GM12875 (cell line): ENCODE data around the gene CSF2RB.

Experiments used
- H3K4me3 ChIP-seq: one replicate; pipeline ENCODE4 v1.5.1; 2011; ENCODE audit warnings: low read depth, low read length, control low read depth
- TF ChIP-seq, protein P1 (sequence below): IDR thresholded peaks from 2 replicates; pipeline ENCODE4 v1.5.1; 2011; ENCODE audit warnings: low read depth, mild to moderate bottlenecking, control low read depth, inconsistent platforms, low read length, moderate library complexity, borderline replicate concordance; ENCODE audit not compliant: insufficient read depth

Gene CSF2RB

DNA sequence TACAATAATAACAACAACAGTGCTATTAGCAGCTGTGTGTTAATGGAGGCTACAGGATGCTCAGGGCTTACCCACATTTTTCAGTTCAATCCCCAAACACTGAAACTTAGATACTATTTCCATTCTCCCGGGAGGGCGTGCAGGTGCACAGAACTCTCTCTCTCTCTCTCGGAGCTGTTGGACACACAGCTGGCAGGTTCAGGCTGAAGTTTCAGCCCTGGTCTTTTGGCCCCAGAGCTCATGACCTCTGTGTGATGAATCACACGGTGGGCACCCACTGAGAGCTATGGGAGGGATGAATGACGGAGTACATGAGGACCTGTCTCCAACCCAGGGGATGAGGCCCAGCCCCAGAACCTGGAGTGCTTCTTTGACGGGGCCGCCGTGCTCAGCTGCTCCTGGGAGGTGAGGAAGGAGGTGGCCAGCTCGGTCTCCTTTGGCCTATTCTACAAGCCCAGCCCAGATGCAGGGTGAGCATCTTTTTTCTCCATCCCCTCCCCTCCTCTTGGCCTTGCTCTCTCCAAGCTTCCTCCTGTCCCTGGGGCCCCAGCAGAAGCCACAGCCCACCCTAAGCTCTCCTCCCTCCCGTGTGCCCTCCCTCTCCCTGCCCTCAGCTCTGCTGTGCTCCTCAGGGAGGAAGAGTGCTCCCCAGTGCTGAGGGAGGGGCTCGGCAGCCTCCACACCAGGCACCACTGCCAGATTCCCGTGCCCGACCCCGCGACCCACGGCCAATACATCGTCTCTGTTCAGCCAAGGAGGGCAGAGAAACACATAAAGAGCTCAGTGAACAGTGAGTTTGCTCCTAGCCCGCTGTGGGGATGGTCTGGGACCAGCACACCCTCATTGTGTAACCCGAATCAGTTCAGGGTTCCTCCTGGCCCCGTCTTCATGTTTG is 16.9 kb downstream of the CSF2RB start:
- no peak overlapping the region for H3K4me3 ChIP-seq
- TF ChIP-seq, protein P1, sequence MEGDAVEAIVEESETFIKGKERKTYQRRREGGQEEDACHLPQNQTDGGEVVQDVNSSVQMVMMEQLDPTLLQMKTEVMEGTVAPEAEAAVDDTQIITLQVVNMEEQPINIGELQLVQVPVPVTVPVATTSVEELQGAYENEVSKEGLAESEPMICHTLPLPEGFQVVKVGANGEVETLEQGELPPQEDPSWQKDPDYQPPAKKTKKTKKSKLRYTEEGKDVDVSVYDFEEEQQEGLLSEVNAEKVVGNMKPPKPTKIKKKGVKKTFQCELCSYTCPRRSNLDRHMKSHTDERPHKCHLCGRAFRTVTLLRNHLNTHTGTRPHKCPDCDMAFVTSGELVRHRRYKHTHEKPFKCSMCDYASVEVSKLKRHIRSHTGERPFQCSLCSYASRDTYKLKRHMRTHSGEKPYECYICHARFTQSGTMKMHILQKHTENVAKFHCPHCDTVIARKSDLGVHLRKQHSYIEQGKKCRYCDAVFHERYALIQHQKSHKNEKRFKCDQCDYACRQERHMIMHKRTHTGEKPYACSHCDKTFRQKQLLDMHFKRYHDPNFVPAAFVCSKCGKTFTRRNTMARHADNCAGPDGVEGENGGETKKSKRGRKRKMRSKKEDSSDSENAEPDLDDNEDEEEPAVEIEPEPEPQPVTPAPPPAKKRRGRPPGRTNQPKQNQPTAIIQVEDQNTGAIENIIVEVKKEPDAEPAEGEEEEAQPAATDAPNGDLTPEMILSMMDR = no peak

DNA sequence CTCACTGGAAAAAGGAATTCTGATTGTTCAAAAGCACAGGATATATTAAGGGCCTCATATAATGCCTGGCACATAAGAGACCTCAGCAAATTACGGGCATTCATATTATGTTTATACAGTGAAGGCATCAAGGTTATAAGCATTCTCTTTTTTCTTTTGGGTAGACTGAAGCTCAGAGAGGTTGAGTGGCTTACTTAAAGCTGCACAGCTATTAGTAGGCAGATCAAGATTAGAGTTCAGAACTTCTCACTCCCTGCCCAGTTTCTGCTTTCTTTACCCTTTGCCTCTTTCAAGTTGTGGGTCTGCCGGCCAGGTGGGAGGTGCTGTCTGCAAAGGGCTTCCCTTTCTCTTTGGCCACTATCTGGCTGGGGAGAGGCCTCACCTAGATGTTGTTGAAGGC is 18.0 kb downstream of the CSF2RB start:
- H3K4me3 ChIP-seq = no peak overlapping the region
- TF ChIP-seq, protein P1 = no peak

DNA sequence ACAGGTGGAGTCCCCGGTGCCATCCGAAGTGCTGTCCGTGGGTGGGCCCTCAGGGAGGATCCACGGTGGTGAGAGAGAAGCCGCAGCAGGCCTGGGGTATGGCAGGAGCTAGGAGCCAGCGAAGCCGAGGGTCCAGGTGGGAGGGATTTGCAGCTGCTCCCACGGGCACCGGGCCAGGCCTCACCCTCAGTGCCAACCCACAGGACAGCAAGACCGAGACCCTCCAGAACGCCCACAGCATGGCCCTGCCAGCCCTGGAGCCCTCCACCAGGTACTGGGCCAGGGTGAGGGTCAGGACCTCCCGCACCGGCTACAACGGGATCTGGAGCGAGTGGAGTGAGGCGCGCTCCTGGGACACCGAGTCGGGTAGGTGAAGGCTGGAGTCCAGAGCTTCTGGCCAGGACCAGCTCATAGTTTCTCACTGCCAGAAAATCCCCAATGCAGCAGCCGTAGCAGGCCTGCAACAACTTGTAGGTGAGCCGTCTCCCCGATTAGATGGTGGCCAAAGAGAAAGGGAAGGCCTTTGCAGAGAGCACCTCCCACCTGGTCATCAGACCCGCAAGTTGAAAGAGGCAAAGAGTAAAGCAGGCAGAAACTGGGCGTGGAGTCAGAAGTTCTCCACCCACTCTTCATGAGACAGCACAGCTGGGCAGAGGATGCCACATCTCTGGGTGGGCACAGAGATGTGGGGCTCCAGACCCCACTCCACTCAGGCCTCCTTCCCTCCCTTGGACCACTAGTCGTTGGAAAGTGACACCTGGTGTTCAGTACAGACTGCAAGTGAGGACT is 20.4 kb downstream of the CSF2RB start:
- TF ChIP-seq, protein P1 = no peak
- H3K4me3 ChIP-seq = no peak overlapping the region

DNA sequence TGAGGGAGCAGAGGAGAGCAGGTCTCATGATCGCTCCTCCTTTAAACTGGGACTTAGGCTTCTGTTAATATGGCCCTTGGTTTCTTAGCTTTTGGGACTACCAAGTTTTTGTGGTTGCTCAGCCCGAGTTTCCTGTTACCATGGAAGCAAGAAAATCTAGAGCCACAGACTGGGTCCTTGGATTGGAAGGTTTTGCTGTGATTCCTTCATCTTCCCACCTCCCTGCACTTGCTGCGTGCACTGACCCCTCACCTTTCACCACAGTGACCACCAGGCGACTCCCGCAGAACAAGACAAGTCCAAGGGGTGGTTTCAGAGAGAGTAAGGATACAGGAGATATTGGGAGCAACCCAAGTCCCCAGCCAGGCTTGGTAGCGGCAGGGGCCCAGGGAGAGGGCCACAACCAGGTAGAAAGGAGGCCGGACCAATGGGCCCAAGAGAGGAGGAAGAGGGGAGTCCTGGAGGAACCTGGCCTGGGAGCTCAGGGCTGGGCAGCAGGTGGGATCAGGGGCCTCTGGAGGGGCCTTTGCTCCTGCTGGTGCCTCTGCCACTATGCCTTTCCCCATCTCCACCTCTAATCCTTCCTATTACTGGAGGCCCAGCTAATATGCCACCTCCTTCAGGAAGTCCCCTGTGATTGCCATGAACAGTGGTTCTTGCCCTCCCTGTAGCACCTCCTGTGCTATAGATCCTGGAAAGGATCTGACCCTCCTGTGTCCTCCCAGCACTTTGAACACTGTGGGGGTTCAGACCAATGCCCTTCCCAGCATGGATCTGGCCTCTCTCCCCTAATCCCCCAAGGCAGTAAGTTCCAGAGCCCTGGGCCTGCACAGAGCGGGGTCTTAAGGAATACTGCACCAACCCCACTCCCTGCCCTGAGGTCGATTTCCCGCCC is 21.2 kb downstream of the CSF2RB start:
- TF ChIP-seq, protein P1 = no peak
- H3K4me3 ChIP-seq = no peak overlapping the region

DNA sequence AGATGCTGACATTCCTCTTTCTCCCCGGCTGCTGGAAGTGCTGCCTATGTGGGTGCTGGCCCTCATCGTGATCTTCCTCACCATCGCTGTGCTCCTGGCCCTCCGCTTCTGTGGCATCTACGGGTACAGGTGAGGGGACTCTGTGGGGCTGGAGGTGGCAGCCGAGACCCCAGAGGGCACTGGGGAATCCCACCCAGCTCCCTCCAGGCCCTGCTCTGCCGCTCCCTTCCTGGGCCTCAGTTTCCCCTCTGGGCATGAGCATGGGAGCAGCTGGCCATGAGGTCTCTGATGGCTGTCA is 21.8 kb downstream of the CSF2RB start:
- TF ChIP-seq, protein P1 = no peak
- no peak overlapping the region for H3K4me3 ChIP-seq

DNA sequence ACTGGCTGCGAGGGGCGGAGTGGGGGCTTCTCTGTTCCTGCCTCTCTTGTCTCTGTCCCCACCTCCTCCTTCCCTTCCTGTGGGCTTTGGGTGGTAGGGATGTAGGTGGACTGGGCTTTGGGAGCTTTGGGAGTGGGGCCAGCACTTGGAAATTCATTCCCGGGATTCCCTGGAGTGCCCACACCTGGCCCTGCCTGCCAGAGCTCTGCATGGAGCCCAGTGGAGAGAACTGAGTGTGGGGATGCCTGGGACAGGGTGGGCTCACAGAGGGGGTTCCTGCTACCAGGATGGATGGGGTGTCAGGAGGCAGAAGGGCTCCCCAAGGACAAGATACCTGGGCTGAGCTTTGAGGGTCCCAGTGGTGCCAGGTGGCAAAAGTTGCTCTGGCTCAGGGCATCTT is 22.3 kb downstream of the CSF2RB start:
- TF ChIP-seq, protein P1 = no peak
- no peak overlapping the region for H3K4me3 ChIP-seq
